Thymus (tissue), 11 donors: ENCODE results near the gene CFAP20DC. TPM values are rescaled to one million over a fixed set of nuclear protein-coding genes. Genes with fewer than 3 reads are reported as not detected.

Source experiments
- DNase-seq, 9 donors: peaks; one replicate each; pipeline ENCODE4 v3.0.0-alpha.2; 2013; ENCODE audit warnings: low spot score in 9 of 9, low read depth in 6 of 9, missing footprints in 1 of 9
- H3K27ac ChIP-seq, 2 donors: one replicate each; pipeline ENCODE4 v1.5.1; 2013; ENCODE audit warnings: control low read depth in 1 of 2, low read depth in 1 of 2, low read length in 1 of 2, mild to moderate bottlenecking in 1 of 2, moderate library complexity in 1 of 2
- H3K27me3 ChIP-seq, 2 donors: one replicate each; pipeline ENCODE4 v1.5.1; 2013; ENCODE audit warnings: low read length in 1 of 2; ENCODE audit not compliant: control insufficient read depth in 2 of 2, insufficient read depth in 1 of 2
- H3K36me3 ChIP-seq, 2 donors: one replicate each; pipeline ENCODE4 v1.5.1; 2013; ENCODE audit warnings: low read length in 1 of 2, mild to moderate bottlenecking in 1 of 2, moderate library complexity in 1 of 2; ENCODE audit not compliant: control insufficient read depth in 2 of 2, insufficient read depth in 2 of 2
- H3K4me1 ChIP-seq, 2 donors: one replicate each; pipeline ENCODE4 v1.5.1; 2013; ENCODE audit warnings: low read length in 2 of 2; ENCODE audit not compliant: control insufficient read depth in 2 of 2, insufficient read depth in 2 of 2
- H3K4me3 ChIP-seq, 2 donors: one replicate each; pipeline ENCODE4 v1.5.1; 2013; ENCODE audit warnings: low read length in 2 of 2, control low read depth in 1 of 2, mild to moderate bottlenecking in 1 of 2
- H3K9me3 ChIP-seq, 2 donors: one replicate each; pipeline ENCODE4 v1.5.1; 2013; ENCODE audit warnings: low read length in 1 of 2, mild to moderate bottlenecking in 1 of 2; ENCODE audit not compliant: control insufficient read depth in 2 of 2, insufficient read depth in 1 of 2
- WGBS: extraction: QIAGEN DNeasy Blood & Tissue Kit; methylation state at CpG from one replicate; pipeline ENCODE4 v1.1.7; 2013; 5-methylcytosine and 5-hydroxymethylcytosine counted together
- polyA plus RNA-seq: library from polyadenylated mRNA; stranded (reverse); fragments of 200-250 nt; gene quantifications from one replicate; pipeline ENCODE4 v1.2.3, GENCODE V29; 2013
- total RNA-seq: library from RNA; stranded (reverse); fragments of 120-200 nt; gene quantifications from one replicate; pipeline ENCODE4 v1.2.4, GENCODE V29; 2013
- donor health status: healthy.

CFAP20DC gene
- total and polyA plus RNA-seq, 2 donors, result 1.0 to 1.6 TPM

GRCh38 chr3:58880182-58880581 is 169.6 kb downstream of the CFAP20DC start:
- Histone ChIP-seq H3K27ac (no peak overlapping the region), H3K4me1 (no peaks in the 10 kb centered on the region), H3K27me3 (no peaks in the 10 kb centered on the region), H3K36me3 (no peaks in the 10 kb centered on the region), H3K9me3 (no peaks in the 10 kb centered on the region), H3K4me3 (no peak overlapping the region)
- no peak for DNase-seq
- WGBS, result 93% methylated on average over 1 of the region's 1 CpG

- DNase-seq, result no peak
- Histone ChIP-seq H3K4me1 (no peaks in the 10 kb centered on the region), H3K9me3 (no peaks in the 10 kb centered on the region), H3K36me3 (no peaks in the 10 kb centered on the region), H3K27me3 (no peaks in the 10 kb centered on the region), H3K27ac (no peak overlapping the region), H3K4me3 (no peak overlapping the region)
- 89% methylated on average over 2 of the region's 2 CpGs for WGBS
Observed at GRCh38 chr3:58874795-58875194, 175.0 kb downstream of the CFAP20DC start.

GRCh38 chr3:58874248-58874741 is 175.5 kb downstream of the CFAP20DC start:
- no peaks in the 10 kb centered on the region for H3K27me3 ChIP-seq
- no peaks in the 10 kb centered on the region for H3K4me1 ChIP-seq
- H3K27ac ChIP-seq, result no peak overlapping the region
- H3K36me3 ChIP-seq, result no peaks in the 10 kb centered on the region
- 89% methylated on average over 5 of the region's 5 CpGs for WGBS
- no peak for DNase-seq
- H3K9me3 ChIP-seq, result no peaks in the 10 kb centered on the region
- H3K4me3 ChIP-seq, result no peak overlapping the region

GRCh38 chr3:58868097-58868779 is 181.6 kb downstream of the CFAP20DC start:
- H3K9me3 ChIP-seq, result no peaks in the 10 kb centered on the region
- no peaks in the 10 kb centered on the region for H3K4me1 ChIP-seq
- no peak for DNase-seq
- H3K4me3 ChIP-seq, result no peak overlapping the region
- WGBS, result 59% methylated on average over 5 of the region's 5 CpGs
- no peaks in the 10 kb centered on the region for H3K27me3 ChIP-seq
- H3K27ac ChIP-seq, result no peak overlapping the region
- H3K36me3 ChIP-seq, result no peaks in the 10 kb centered on the region

GRCh38 chr3:58867621-58868020 is 182.2 kb downstream of the CFAP20DC start:
- H3K9me3 ChIP-seq, result no peaks in the 10 kb centered on the region
- no peaks in the 10 kb centered on the region for H3K4me1 ChIP-seq
- H3K27ac ChIP-seq, result no peak overlapping the region
- H3K27me3 ChIP-seq, result no peaks in the 10 kb centered on the region
- no peaks in the 10 kb centered on the region for H3K36me3 ChIP-seq
- H3K4me3 ChIP-seq, result no peak overlapping the region
- 93% methylated on average over 4 of the region's 4 CpGs for WGBS
- no peak for DNase-seq

- H3K4me3 ChIP-seq, result no peak overlapping the region
- H3K27ac ChIP-seq, result no peak overlapping the region
Observed at GRCh38 chr3:58866079-58866478, 183.7 kb downstream of the CFAP20DC start.

GRCh38 chr3:58864480-58864879 is 185.3 kb downstream of the CFAP20DC start:
- Histone ChIP-seq H3K4me3 (no peak overlapping the region), H3K4me1 (no peaks in the 10 kb centered on the region), H3K36me3 (no peaks in the 10 kb centered on the region), H3K27me3 (no peaks in the 10 kb centered on the region), H3K9me3 (no peaks in the 10 kb centered on the region), H3K27ac (no peak overlapping the region)
- no peak for DNase-seq

More at GRCh38 chr3:58866079-58866478, 183.7 kb downstream of the CFAP20DC start:
- WGBS, result 96% methylated on average over 2 of the region's 2 CpGs
- Histone ChIP-seq H3K4me1 (no peaks in the 10 kb centered on the region), H3K27me3 (no peaks in the 10 kb centered on the region), H3K36me3 (no peaks in the 10 kb centered on the region), H3K9me3 (no peaks in the 10 kb centered on the region)
- no peak for DNase-seq

- no peaks in the 10 kb centered on the region for H3K36me3 ChIP-seq
- no peak for DNase-seq
- 88% methylated on average over 4 of the region's 4 CpGs for WGBS
Observed at GRCh38 chr3:58863206-58863605, 186.6 kb downstream of the CFAP20DC start.

GRCh38 chr3:58861551-58861950 is 188.3 kb downstream of the CFAP20DC start:
- H3K36me3 ChIP-seq, result no peaks in the 10 kb centered on the region
- 36% methylated on average over 3 of the region's 3 CpGs for WGBS
- no peak overlapping the region for H3K27ac ChIP-seq
- H3K9me3 ChIP-seq, result no peaks in the 10 kb centered on the region
- H3K27me3 ChIP-seq, result no peaks in the 10 kb centered on the region
- no peak for DNase-seq
- H3K4me3 ChIP-seq, result no peak overlapping the region
- H3K4me1 ChIP-seq, result no peaks in the 10 kb centered on the region

More at GRCh38 chr3:58863206-58863605, 186.6 kb downstream of the CFAP20DC start:
- H3K9me3 ChIP-seq, result no peaks in the 10 kb centered on the region
- H3K27ac ChIP-seq, result no peak overlapping the region
- no peak overlapping the region for H3K4me3 ChIP-seq
- no peaks in the 10 kb centered on the region for H3K4me1 ChIP-seq
- no peaks in the 10 kb centered on the region for H3K27me3 ChIP-seq
